A549 (cell line): ENCODE measurements around the gene ADM2. TPM values are rescaled to one million over a fixed set of nuclear protein-coding genes. Genes with fewer than 3 reads are reported as not detected.

ENCODE experiments used
- ATAC-seq, 2 experiments: fragments of 200-7000 bp in 1 of 2; fragments of >200 bp in 1 of 2; cut with Nextera tagmentation in 1 of 2; cut with Tn5 transposase in 1 of 2; 3 replicates each; pipeline versions ENCODE4 v1.8.0 to v1.9.1; 2018 to 2020; ENCODE audit warnings: mild to moderate bottlenecking in 1 of 2, moderate library complexity in 1 of 2
- CTCF ChIA-PET: fragments of 300-600 bp; sonication (Branson Sonifier 250); formaldehyde crosslinking; extraction: SDS; loops from one replicate; lab custom pipeline; 2021; ENCODE audit warnings: antibody characterized with exemption, inconsistent platforms; lab: Yijun Ruan, JAX
- POLR2A ChIA-PET: fragments of 350-600 bp; formaldehyde crosslinking; extraction: SDS; loops from one replicate; lab custom pipeline; 2021; ENCODE audit warnings: antibody characterized with exemption, inconsistent platforms; lab: Yijun Ruan, JAX
- DNase-seq, 2 experiments: peaks; one replicate each; pipeline versions ENCODE4 v3.0.0 to v3.0.0-alpha.2; 2011 to 2016; ENCODE audit warnings: low read depth in 1 of 2, low spot score in 1 of 2
- FAIRE-seq: peaks from 2 replicates; lab custom pipeline; 2011; peaks lifted over from hg19 to GRCh38; lab: Jason Lieb, UNC
- H3K27ac ChIP-seq, 2 experiments: fragments of >200 bp; sonication (Bioruptor Twin); formaldehyde crosslinking; 3 replicates each; pipeline ENCODE4 v1.5.1; 2016 to 2017
- H3K4me1 ChIP-seq: fragments of >200 bp; sonication (Bioruptor Twin); formaldehyde crosslinking; 3 replicates; pipeline ENCODE4 v1.6.1; 2016
- H3K4me2 ChIP-seq: fragments of >200 bp; sonication (Bioruptor Twin); formaldehyde crosslinking; 3 replicates; pipeline ENCODE4 v1.6.1; 2016
- H3K4me3 ChIP-seq: fragments of >200 bp; sonication (Bioruptor Twin); formaldehyde crosslinking; 3 replicates; pipeline ENCODE4 v1.5.1; 2016
- H3K9me3 ChIP-seq: fragments of >200 bp; sonication (Bioruptor Twin); formaldehyde crosslinking; 3 replicates; pipeline ENCODE4 v1.6.1; 2016
- ATOH8 ChIP-seq: fragments of 250-450 bp; sonication (Bioruptor Pico); IDR thresholded peaks from 2 replicates; pipeline ENCODE4 v1.5.0; 2020; ENCODE audit warnings: low read depth, mild to moderate bottlenecking, moderate library complexity
- CEBPB ChIP-seq, 2 experiments: fragments of >200 bp in 1 of 2; sonication (Bioruptor Twin) in 1 of 2; formaldehyde crosslinking in 1 of 2; IDR thresholded peaks; 2 replicates each; pipeline ENCODE4 v1.6.1; 2012 to 2016
- CHD2 ChIP-seq: fragments of 150-350 bp; IDR thresholded peaks from 2 replicates; pipeline ENCODE4 v1.6.1; 2014; ENCODE audit warnings: low read length; ENCODE audit not compliant: partially characterized antibody
- CHD4 ChIP-seq: fragments of 200-600 bp; sonication (generic); IDR thresholded peaks from 2 replicates; pipeline ENCODE4 v1.6.1; 2016; ENCODE audit warnings: antibody characterized with exemption, mild to moderate bottlenecking, borderline replicate concordance
- EHMT2 ChIP-seq: fragments of 200-600 bp; sonication (generic); IDR thresholded peaks from 2 replicates; pipeline ENCODE4 v1.6.1; 2016; ENCODE audit warnings: antibody characterized with exemption, low read depth, mild to moderate bottlenecking, moderate library complexity
- ELK1 ChIP-seq: fragments of 150-350 bp; IDR thresholded peaks from 2 replicates; pipeline ENCODE4 v1.6.1; 2014; ENCODE audit warnings: low read depth, mild to moderate bottlenecking, low read length
- EP300 ChIP-seq, 2 experiments: fragments of >200 bp; sonication (Bioruptor Twin); formaldehyde crosslinking; IDR thresholded peaks; 2 replicates in 1 of 2; 3 replicates in 1 of 2; pipeline ENCODE4 v1.6.1; 2016 to 2017
- FOSB ChIP-seq: fragments of 250-450 bp; sonication (Bioruptor Pico); IDR thresholded peaks from 2 replicates; pipeline ENCODE4 v1.5.0; 2020; ENCODE audit warnings: mild to moderate bottlenecking, moderate library complexity
- FOXS1 ChIP-seq: fragments of 250-450 bp; sonication (Bioruptor Pico); IDR thresholded peaks from 2 replicates; pipeline ENCODE4 v1.5.0; 2020; ENCODE audit warnings: mild to moderate bottlenecking, moderate library complexity
- GATA3 ChIP-seq: IDR thresholded peaks from 2 replicates; pipeline ENCODE4 v1.6.1; 2012; ENCODE audit warnings: borderline replicate concordance
- HDAC2 ChIP-seq: fragments of 200-600 bp; sonication (generic); IDR thresholded peaks from 2 replicates; pipeline ENCODE4 v1.6.1; 2016
- HEYL ChIP-seq: fragments of 250-450 bp; sonication (Bioruptor Pico); IDR thresholded peaks from 2 replicates; pipeline ENCODE4 v1.8.0; 2021; ENCODE audit warnings: mild to moderate bottlenecking, moderate library complexity
- HMGXB4 ChIP-seq: fragments of 250-450 bp; sonication (Bioruptor Pico); IDR thresholded peaks from 2 replicates; pipeline ENCODE4 v1.5.0; 2021; ENCODE audit warnings: mild to moderate bottlenecking, moderate library complexity, borderline replicate concordance
- HOXB5 ChIP-seq: fragments of 250-450 bp; sonication (Bioruptor Pico); IDR thresholded peaks from 2 replicates; pipeline ENCODE4 v1.5.0; 2020; ENCODE audit warnings: mild to moderate bottlenecking, moderate library complexity
- KDM1A ChIP-seq: fragments of 200-600 bp; sonication (generic); IDR thresholded peaks from 2 replicates; pipeline ENCODE4 v1.6.1; 2016; ENCODE audit warnings: low read depth, mild to moderate bottlenecking
- MAZ ChIP-seq: fragments of 150-350 bp; IDR thresholded peaks from 2 replicates; pipeline ENCODE4 v1.6.1; 2014; ENCODE audit warnings: antibody characterized with exemption, low read depth, low read length, borderline replicate concordance
- NFE2L2 ChIP-seq: fragments of 150-350 bp; conservative IDR thresholded peaks from 2 replicates; pipeline ENCODE4 v1.6.1; 2014; ENCODE audit warnings: low read length
- NPAS2 ChIP-seq: fragments of 250-450 bp; sonication (Bioruptor Pico); IDR thresholded peaks from 2 replicates; pipeline ENCODE4 v1.8.0; 2022; ENCODE audit warnings: mild to moderate bottlenecking, moderate library complexity, borderline replicate concordance
- POLR2A ChIP-seq: IDR thresholded peaks from 2 replicates; pipeline ENCODE4 v1.6.1; 2012; ENCODE audit warnings: mild to moderate bottlenecking, low read length
- RAD21 ChIP-seq, 2 experiments: fragments of >200 bp in 1 of 2; sonication (Bioruptor Twin) in 1 of 2; formaldehyde crosslinking in 1 of 2; IDR thresholded peaks in 1 of 2; conservative IDR thresholded peaks in 1 of 2; 2 replicates in 1 of 2; 3 replicates in 1 of 2; pipeline ENCODE4 v1.6.1; 2012 to 2018; ENCODE audit warnings: inconsistent platforms in 1 of 2
- TP53 ChIP-seq: fragments of 250-450 bp; sonication (Bioruptor Pico); IDR thresholded peaks from 2 replicates; pipeline ENCODE4 v1.5.0; 2021; ENCODE audit warnings: mild to moderate bottlenecking, moderate library complexity
- ZFP36 ChIP-seq: fragments of 450-650 bp; IDR thresholded peaks from 2 replicates; pipeline ENCODE4 v1.6.1; 2014; ENCODE audit warnings: borderline replicate concordance; ENCODE audit not compliant: partially characterized antibody
- ZSCAN20 ChIP-seq: fragments of 250-450 bp; sonication (Bioruptor Pico); IDR thresholded peaks from 2 replicates; pipeline ENCODE4 v1.8.0; 2022; ENCODE audit warnings: mild to moderate bottlenecking, moderate library complexity
- WGBS: methylation state at CpG from one replicate; pipeline ENCODE4 v1.1.6; 2017; ENCODE audit errors: missing lambda C conversion rate; 5-methylcytosine and 5-hydroxymethylcytosine counted together
- polyA plus RNA-seq, 4 experiments: library from polyadenylated mRNA; depleted of rRNA in 3 of 4; stranded (reverse); fragments of >200 nt; fragmentation: RNase III in 1 of 4; extraction: RNeasy Plus Mini Kit Qiagen cat#74134 plus additional on column Dnase treatment in 1 of 4; gene quantifications; 2 replicates in 3 of 4; 3 replicates in 1 of 4; pipeline ENCODE4 v1.2.3, GENCODE V29; 2011 to 2017

The ADM2 gene
- polyA plus RNA-seq, 2 of the 4 experiments (the other 2 are of a cell fraction): 0.50 to 1.1 TPM

- no peak for DNase-seq
- peak overlapping the region; percentile 66 for H3K4me2 ChIP-seq
- no peaks in the 10 kb centered on the region for H3K9me3 ChIP-seq
- peak overlapping the region; percentile 72 for H3K4me3 ChIP-seq
- POLR2A ChIA-PET: no interaction called here
- peak overlapping the region; percentile 77 to 92 for H3K27ac ChIP-seq
- TF ChIP-seq RAD21 (conservative IDR thresholded peaks at IDR 0.05 in 1 of 2, IDR thresholded peaks at IDR 0.05 in 1 of 2) (no peak), TP53 (no peak), CEBPB (IDR thresholded peaks at IDR 0.05) (no peak)
- TF ChIP-seq, all 56 proteins: peak for 0
- CTCF ChIA-PET: no interaction called here
- WGBS: 20% methylated on average over 11 of the region's 45 CpGs
- ATAC-seq: no peak
- FAIRE-seq: no peak
- H3K4me1 ChIP-seq: peaks cover 14% of the 10 kb centered on the region; the same call in 2 of the 3 replicates
These were observed 301 bp upstream of the ADM2 start for GRCh38 chr22:50481045-50481439.

GRCh38 chr22:50482107-50483074 lies 1.0 kb downstream of the ADM2 start:
- peak overlapping the region; percentile 77 to 92 for H3K27ac ChIP-seq
- WGBS: 100% methylated on average over 1 of the region's 35 CpGs
- FAIRE-seq (no peak), ATAC-seq (no peak), DNase-seq (no peak)
- peak overlapping the region; percentile 66 for H3K4me2 ChIP-seq
- ChIA-PET POLR2A (no interaction called here), CTCF (interaction anchor here (0.9 kb wide), 1 partner anchor 228 kb away, joined by 3 read pairs; no protein-coding TSS in a partner anchor)
- peaks cover 24% of the 10 kb centered on the region; the same call in 2 of the 3 replicates for H3K4me1 ChIP-seq
- no peak for TF ChIP-seq EHMT2
- no peak for TF ChIP-seq FOXS1
- no peak for TF ChIP-seq ATOH8 (CRISPR knock-in tag)
- TF ChIP-seq POLR2A: no peak
- no peak for TF ChIP-seq KDM1A
- no peak for TF ChIP-seq NFE2L2
- TF ChIP-seq ZSCAN20 (CRISPR knock-in tag): no peak
- peak overlapping the region; percentile 72 for H3K4me3 ChIP-seq
- H3K9me3 ChIP-seq: no peaks in the 10 kb centered on the region

- POLR2A ChIA-PET: no interaction called here
- 83% methylated on average over 9 of the region's 10 CpGs for WGBS
- TF ChIP-seq HEYL (CRISPR knock-in tag) (no peak), ZFP36 (no peak), EP300 (IDR thresholded peaks at IDR 0.05) (no peak), HOXB5 (CRISPR knock-in tag) (no peak), TP53 (no peak), CHD4 (no peak), ELK1 (no peak), HMGXB4 (CRISPR knock-in tag) (no peak), MAZ (no peak), CHD2 (no peak), GATA3 (no peak), HDAC2 (no peak), NPAS2 (CRISPR knock-in tag) (no peak), FOSB (CRISPR knock-in tag) (no peak), POLR2A (no peak)
- TF ChIP-seq, all 56 proteins: peak for 0
- CTCF ChIA-PET: interaction anchor here (0.9 kb wide), 1 partner anchor 229 kb away, joined by 3 read pairs; no protein-coding TSS in a partner anchor
- ATAC-seq (no peak), FAIRE-seq (no peak), DNase-seq (no peak)
- H3K4me3 ChIP-seq: no peak overlapping the region
- H3K27ac ChIP-seq: no peak overlapping the region
- H3K4me1 ChIP-seq: peaks cover 24% of the 10 kb centered on the region; the same call in 2 of the 3 replicates
- H3K4me2 ChIP-seq: no peak overlapping the region; the same call in 2 of the 3 replicates
- H3K9me3 ChIP-seq: no peaks in the 10 kb centered on the region
These were observed 1.8 kb downstream of the ADM2 start for GRCh38 chr22:50483106-50483505.
